Skeletal muscle tissue (tissue), 4 donors: ENCODE data around the gene FBXO21. TPM values are rescaled to one million over a fixed set of nuclear protein-coding genes. Genes with fewer than 3 reads are reported as not detected.
"Not testable (repeated sequence)": the region's sequence is repeated elsewhere in the genome, so short reads cannot be mapped to it uniquely, and the experiment has no call there.

Source experiments
- H3K27ac ChIP-seq: one replicate; pipeline ENCODE4 v1.7.0; 2013; ENCODE audit warnings: mild to moderate bottlenecking, low read depth, low read length, inconsistent platforms
- H3K27me3 ChIP-seq, 3 donors: one replicate each; pipeline ENCODE4 v1.7.0; 2013; ENCODE audit warnings: low read length in 3 of 3; ENCODE audit not compliant: control insufficient read depth in 3 of 3, insufficient read depth in 3 of 3
- H3K36me3 ChIP-seq, 3 donors: one replicate each; pipeline ENCODE4 v1.7.0; 2013; ENCODE audit warnings: low read length in 3 of 3; ENCODE audit not compliant: control insufficient read depth in 3 of 3, insufficient read depth in 3 of 3
- H3K4me1 ChIP-seq, 3 donors: one replicate each; pipeline ENCODE4 v1.7.0; 2013; ENCODE audit warnings: low read length in 3 of 3, mild to moderate bottlenecking in 3 of 3; ENCODE audit not compliant: control insufficient read depth in 3 of 3, insufficient read depth in 3 of 3
- H3K4me3 ChIP-seq, 3 donors: one replicate each; pipeline ENCODE4 v1.7.0; 2013; ENCODE audit warnings: low read length in 3 of 3
- H3K9ac ChIP-seq, 3 donors: one replicate each; pipeline ENCODE4 v1.7.0; 2013; ENCODE audit warnings: low read length in 3 of 3, mild to moderate bottlenecking in 3 of 3, moderate library complexity in 2 of 3, low read depth in 1 of 3
- H3K9me3 ChIP-seq, 3 donors: one replicate each; pipeline ENCODE4 v1.7.0; 2013; ENCODE audit warnings: low read length in 3 of 3; ENCODE audit not compliant: control insufficient read depth in 3 of 3
- total RNA-seq: library from RNA; depleted of rRNA; stranded (reverse); fragments of >200 nt; gene quantifications from one replicate; pipeline ENCODE4 v1.2.3, GENCODE V29; 2014
- donor health status: Osteomylitis.

The FBXO21 gene
- total RNA-seq, 1 donor from 2014 or later: 37.6 TPM

DNA sequence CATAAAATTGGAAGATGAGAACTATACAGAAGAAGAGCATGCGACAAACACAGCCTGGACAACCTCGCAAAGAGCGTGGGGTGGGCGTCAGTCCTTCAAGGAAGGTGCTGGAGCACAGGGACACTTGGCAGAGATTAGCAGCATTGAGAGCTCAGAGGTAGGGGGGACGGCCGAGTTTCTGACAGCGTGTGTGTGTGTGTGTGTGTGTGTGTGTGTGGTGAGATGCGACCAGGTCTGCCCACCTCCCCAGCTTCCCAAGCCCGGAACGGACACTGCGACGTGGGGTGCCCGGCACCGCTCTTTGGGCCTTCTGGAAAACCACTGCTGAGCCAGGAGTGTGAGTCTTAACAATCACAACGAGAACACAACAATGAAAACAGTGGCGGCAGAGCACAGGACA lies 17.9 kb upstream of the FBXO21 start:
- no peak overlapping the region for H3K27ac ChIP-seq
- H3K9ac ChIP-seq: no peak overlapping the region
- H3K27me3 ChIP-seq: peaks cover 0 to 6% (median 0%) of the 10 kb centered on the region in 3 donors
- H3K4me1 ChIP-seq: peaks cover 0 to under 1% (median 0%) of the 10 kb centered on the region in 3 donors
- H3K4me3 ChIP-seq: no peak overlapping the region
- no peaks in the 10 kb centered on the region for H3K9me3 ChIP-seq
- no peaks in the 10 kb centered on the region for H3K36me3 ChIP-seq

- Histone ChIP-seq H3K4me3 (no peak overlapping the region), H3K9ac (no peak overlapping the region), H3K27me3 (peaks cover 0 to 6% (median 0%) of the 10 kb centered on the region in 3 donors), H3K9me3 (no peaks in the 10 kb centered on the region), H3K4me1 (no peaks in the 10 kb centered on the region), H3K27ac (no peak overlapping the region), H3K36me3 (no peaks in the 10 kb centered on the region)
These were observed 17.4 kb upstream of the FBXO21 start for GRCh38 chr12:117207675-117208074.

DNA sequence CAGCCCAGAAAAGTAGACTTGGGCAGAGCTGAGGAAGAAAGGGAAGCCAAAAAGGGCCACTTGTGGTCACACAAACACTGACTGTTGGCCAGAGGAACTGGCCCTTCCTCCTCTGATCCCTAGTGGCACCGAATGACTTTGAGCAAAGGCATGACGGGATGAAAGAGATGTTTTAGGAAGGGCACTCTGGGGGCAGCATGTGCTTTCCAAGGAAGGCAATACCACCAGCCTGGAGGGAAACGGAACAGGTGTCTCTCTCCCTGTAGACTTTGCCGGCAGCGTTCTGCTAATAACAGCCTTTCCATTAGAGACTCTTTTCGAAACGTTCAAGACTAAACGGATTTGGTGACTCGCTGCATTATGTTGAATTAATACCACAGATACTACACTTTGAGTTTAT lies 12.3 kb upstream of the FBXO21 start:
- H3K27me3 ChIP-seq: peaks cover 0 to 9% (median 0%) of the 10 kb centered on the region in 3 donors

GRCh38 chr12:117202033-117202432 lies 11.8 kb upstream of the FBXO21 start:
- Histone ChIP-seq H3K9me3 (peaks cover 0 to 2% (median 0%) of the 10 kb centered on the region in 3 donors), H3K36me3 (no peaks in the 10 kb centered on the region), H3K4me3 (no peak overlapping the region), H3K4me1 (no peaks in the 10 kb centered on the region), H3K9ac (no peak overlapping the region), H3K27me3 (peaks cover 0 to 9% (median 0%) of the 10 kb centered on the region in 3 donors), H3K27ac (no peak overlapping the region)

More for the DNA sequence above, 12.3 kb upstream of the FBXO21 start:
- Histone ChIP-seq H3K27ac (no peak overlapping the region), H3K4me1 (no peaks in the 10 kb centered on the region), H3K4me3 (no peak overlapping the region), H3K9ac (no peak overlapping the region), H3K9me3 (peaks cover 0 to 2% (median 0%) of the 10 kb centered on the region in 3 donors), H3K36me3 (no peaks in the 10 kb centered on the region)

- H3K4me1 ChIP-seq, H3K9me3 ChIP-seq, H3K27ac ChIP-seq, H3K27me3 ChIP-seq, H3K4me3 ChIP-seq, H3K36me3 ChIP-seq, H3K9ac ChIP-seq: not testable (repeated sequence)
These were observed 9.9 kb upstream of the FBXO21 start for GRCh38 chr12:117199956-117200744.

DNA sequence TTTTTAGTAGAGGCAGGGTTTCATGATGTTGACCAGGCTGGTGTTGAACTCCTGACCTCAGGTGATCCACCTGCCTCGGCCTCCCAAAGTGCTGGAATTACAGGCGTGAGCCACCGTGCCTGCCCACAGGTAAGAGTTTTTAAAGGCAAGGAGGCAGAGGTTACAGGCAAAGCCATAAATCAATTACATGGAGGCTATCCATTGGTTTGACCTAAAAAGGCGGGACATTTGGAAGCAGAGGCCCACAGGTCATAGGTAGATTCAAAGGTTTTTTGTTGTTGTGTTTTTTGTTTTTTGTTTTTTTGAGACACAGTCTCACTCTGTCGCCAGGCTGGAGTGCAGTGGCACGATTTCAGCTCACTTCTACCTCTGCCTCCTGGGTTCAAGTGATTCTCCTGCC lies 6.1 kb upstream of the FBXO21 start:
- not testable (repeated sequence) for H3K4me3 ChIP-seq, H3K4me1 ChIP-seq, H3K27ac ChIP-seq, H3K9ac ChIP-seq, H3K9me3 ChIP-seq, H3K36me3 ChIP-seq, H3K27me3 ChIP-seq

DNA sequence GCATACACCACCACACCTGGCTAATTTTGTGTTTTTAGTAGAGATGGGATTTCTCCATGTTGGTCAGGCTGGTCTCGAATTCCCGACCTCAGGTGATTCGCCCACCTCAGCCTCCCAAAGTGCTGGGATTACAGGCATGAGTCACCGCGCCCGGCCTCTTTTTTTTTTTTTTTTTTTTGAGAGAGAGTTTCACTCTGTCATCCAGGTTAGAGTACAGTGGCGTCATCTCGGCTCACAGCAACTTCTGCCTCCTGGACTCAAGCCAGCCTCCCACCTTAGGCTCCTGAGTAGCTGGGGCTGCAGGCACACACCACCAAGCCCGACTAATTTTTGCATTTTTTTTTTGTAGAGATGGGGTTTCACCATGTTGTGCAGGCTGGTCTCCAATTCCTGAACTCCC lies 4.8 kb upstream of the FBXO21 start:
- not testable (repeated sequence) for H3K9ac ChIP-seq, H3K9me3 ChIP-seq, H3K4me3 ChIP-seq, H3K36me3 ChIP-seq, H3K27me3 ChIP-seq, H3K4me1 ChIP-seq, H3K27ac ChIP-seq

GRCh38 chr12:117193903-117194302 lies 3.6 kb upstream of the FBXO21 start:
- H3K9me3 ChIP-seq: peaks cover 0 to 4% (median 2%) of the 10 kb centered on the region in 3 donors
- H3K4me3 ChIP-seq: no peak overlapping the region
- H3K27me3 ChIP-seq: no peaks in the 10 kb centered on the region
- no peak overlapping the region for H3K27ac ChIP-seq
- H3K9ac ChIP-seq: no peak overlapping the region
- peaks cover 6 to 13% (median 7%) of the 10 kb centered on the region in 3 donors for H3K4me1 ChIP-seq
- no peaks in the 10 kb centered on the region for H3K36me3 ChIP-seq

GRCh38 chr12:117192581-117192980 lies 2.3 kb upstream of the FBXO21 start:
- not testable (repeated sequence) for H3K4me3 ChIP-seq, H3K27me3 ChIP-seq, H3K9ac ChIP-seq, H3K27ac ChIP-seq, H3K9me3 ChIP-seq, H3K36me3 ChIP-seq
- peaks cover 7 to 16% (median 9%) of the 10 kb centered on the region in 3 donors for H3K4me1 ChIP-seq

DNA sequence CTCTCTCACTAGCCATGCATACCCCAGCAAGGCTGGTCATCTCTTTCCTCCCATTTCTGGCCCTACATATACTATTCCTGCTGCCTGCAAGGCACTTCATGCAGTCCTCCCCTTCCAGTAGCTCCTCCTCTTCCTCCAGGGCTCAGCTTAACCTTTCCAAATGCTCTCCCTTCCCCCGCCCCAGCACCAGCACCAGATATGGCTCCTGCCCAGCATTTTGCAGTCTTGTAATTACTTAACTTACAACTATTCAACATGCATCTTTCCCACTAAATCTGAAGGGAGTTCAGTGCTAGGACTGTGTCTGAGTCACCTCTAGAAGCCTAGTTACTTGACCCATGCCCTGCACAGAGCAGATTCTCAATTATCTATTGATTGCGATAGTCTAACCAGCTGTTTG lies 1.8 kb upstream of the FBXO21 start:
- Histone ChIP-seq H3K27ac (no peak overlapping the region), H3K4me1 (peaks cover 7 to 16% (median 9%) of the 10 kb centered on the region in 3 donors), H3K27me3 (no peaks in the 10 kb centered on the region), H3K9ac (no peak overlapping the region), H3K4me3 (no peak overlapping the region), H3K9me3 (peaks cover 0 to 4% (median 2%) of the 10 kb centered on the region in 3 donors), H3K36me3 (peaks cover 0 to 3% (median 3%) of the 10 kb centered on the region in 3 donors)
